GM12892 (cell line): ENCODE results near the gene UBASH3A.
A peak's percentile ranks its signal among the peaks of the same experiment; 100 is the strongest.

Source experiments
- DNase-seq: peaks from one replicate; pipeline ENCODE4 v3.0.0; 2011; ENCODE audit not compliant: insufficient read length
- FAIRE-seq: peaks from 2 replicates; lab custom pipeline; 2011; peaks lifted over from hg19 to GRCh38; lab: Jason Lieb, UNC
- POLR2A ChIP-seq: IDR thresholded peaks from 2 replicates; pipeline ENCODE4 v1.6.1; 2011; ENCODE audit warnings: low read depth, low read length, control low read depth
- POLR2AphosphoS5 ChIP-seq: IDR thresholded peaks from 2 replicates; pipeline ENCODE4 v1.6.1; 2011; ENCODE audit warnings: low read depth, low read length, control low read depth
- TAF1 ChIP-seq: IDR thresholded peaks from 2 replicates; pipeline ENCODE4 v1.6.1; 2011; ENCODE audit warnings: low read depth, mild to moderate bottlenecking, control low read depth, low read length, borderline replicate concordance

The UBASH3A gene

GRCh38 chr21:42419845-42420244 is 16.1 kb downstream of the UBASH3A start:
- no peak for FAIRE-seq
- TF ChIP-seq TAF1, result no peak
- TF ChIP-seq POLR2A, result no peak
- TF ChIP-seq POLR2AphosphoS5, result no peak
- no peak for DNase-seq

- FAIRE-seq, result no peak
- DNase-seq, result no peak
- TF ChIP-seq TAF1 (no peak), POLR2AphosphoS5 (no peak), POLR2A (no peak)
These were observed 17.5 kb downstream of the UBASH3A start for GRCh38 chr21:42421018-42421793.

GRCh38 chr21:42423197-42423675 is 19.5 kb downstream of the UBASH3A start:
- FAIRE-seq (peak; percentile 90), DNase-seq (no peak)
- no peak for TF ChIP-seq POLR2AphosphoS5
- TF ChIP-seq POLR2A, result no peak
- TF ChIP-seq TAF1, result no peak

- TF ChIP-seq POLR2AphosphoS5 (no peak), TAF1 (no peak), POLR2A (no peak)
- DNase-seq (no peak), FAIRE-seq (no peak)
These were observed 20.0 kb downstream of the UBASH3A start for GRCh38 chr21:42423685-42424084.

- DNase-seq (no peak), FAIRE-seq (no peak)
- TF ChIP-seq POLR2AphosphoS5 (no peak; the same call in 1 of the 2 replicates), TAF1 (no peak), POLR2A (no peak)
These were observed 21.3 kb downstream of the UBASH3A start for GRCh38 chr21:42424914-42425541.

GRCh38 chr21:42425591-42425990 is 21.9 kb downstream of the UBASH3A start:
- DNase-seq, result no peak
- no peak for TF ChIP-seq TAF1
- TF ChIP-seq POLR2AphosphoS5, result no peak
- TF ChIP-seq POLR2A, result no peak
- peak; percentile 93 for FAIRE-seq

GRCh38 chr21:42426424-42426823 is 22.7 kb downstream of the UBASH3A start:
- FAIRE-seq (no peak), DNase-seq (no peak)
- TF ChIP-seq TAF1, result no peak
- no peak for TF ChIP-seq POLR2A
- TF ChIP-seq POLR2AphosphoS5, result no peak

GRCh38 chr21:42426876-42427480 is 23.3 kb downstream of the UBASH3A start:
- FAIRE-seq (no peak), DNase-seq (no peak)
- no peak for TF ChIP-seq TAF1
- no peak for TF ChIP-seq POLR2AphosphoS5
- TF ChIP-seq POLR2A, result no peak

- DNase-seq, result no peak
- TF ChIP-seq POLR2AphosphoS5, result no peak
- TF ChIP-seq POLR2A, result no peak
- TF ChIP-seq TAF1, result no peak
- no peak for FAIRE-seq
These were observed 24.2 kb downstream of the UBASH3A start for GRCh38 chr21:42427809-42428419.

- FAIRE-seq (no peak), DNase-seq (no peak)
- TF ChIP-seq POLR2A (no peak), TAF1 (no peak)
These were observed 25.3 kb downstream of the UBASH3A start for GRCh38 chr21:42429021-42429420.

- no peak for FAIRE-seq
- DNase-seq, result no peak
- no peak for TF ChIP-seq POLR2AphosphoS5
- no peak for TF ChIP-seq TAF1
- TF ChIP-seq POLR2A, result no peak
These were observed 26.2 kb downstream of the UBASH3A start for GRCh38 chr21:42429856-42430255.
